Nephron (organoid): ENCODE data around the gene NCK2.

Source experiments
- H3K27ac Mint-ChIP-seq, 3 experiments: 2 replicates each; pipeline ENCODE4 v1.8.0; 2020; ENCODE audit warnings: mixed read lengths in 3 of 3, mild to moderate bottlenecking in 2 of 3, moderate library complexity in 1 of 3
- H3K27me3 Mint-ChIP-seq: 2 replicates; pipeline ENCODE4 v1.8.0; 2021; ENCODE audit warnings: low read depth, mild to moderate bottlenecking, moderate library complexity, mixed read lengths
- H3K36me3 Mint-ChIP-seq: 2 replicates; pipeline ENCODE4 v1.8.0; 2020; ENCODE audit warnings: low read depth, mixed read lengths
- H3K4me1 Mint-ChIP-seq: 2 replicates; pipeline ENCODE4 v1.8.0; 2020; ENCODE audit warnings: mixed read lengths
- H3K4me3 Mint-ChIP-seq, 3 experiments: 2 replicates each; pipeline ENCODE4 v1.8.0; 2020; ENCODE audit warnings: mild to moderate bottlenecking in 3 of 3, mixed read lengths in 3 of 3, moderate library complexity in 2 of 3
- H3K9me3 Mint-ChIP-seq: 2 replicates; pipeline ENCODE4 v1.8.0; 2020; ENCODE audit warnings: mixed read lengths
- TF ChIP-seq, protein P1 (sequence below), 3 experiments: fragments of 200-600 bp; sonication (generic); IDR thresholded peaks; one replicate each; pipeline ENCODE4 v1.5.0; 2021; ENCODE audit warnings: antibody characterized with exemption in 3 of 3; ENCODE audit not compliant: unreplicated experiment in 3 of 3

The NCK2 gene

GRCh38 chr2:105925390-105925789 lies 180.7 kb downstream of the NCK2 start:
- TF ChIP-seq, protein P1, sequence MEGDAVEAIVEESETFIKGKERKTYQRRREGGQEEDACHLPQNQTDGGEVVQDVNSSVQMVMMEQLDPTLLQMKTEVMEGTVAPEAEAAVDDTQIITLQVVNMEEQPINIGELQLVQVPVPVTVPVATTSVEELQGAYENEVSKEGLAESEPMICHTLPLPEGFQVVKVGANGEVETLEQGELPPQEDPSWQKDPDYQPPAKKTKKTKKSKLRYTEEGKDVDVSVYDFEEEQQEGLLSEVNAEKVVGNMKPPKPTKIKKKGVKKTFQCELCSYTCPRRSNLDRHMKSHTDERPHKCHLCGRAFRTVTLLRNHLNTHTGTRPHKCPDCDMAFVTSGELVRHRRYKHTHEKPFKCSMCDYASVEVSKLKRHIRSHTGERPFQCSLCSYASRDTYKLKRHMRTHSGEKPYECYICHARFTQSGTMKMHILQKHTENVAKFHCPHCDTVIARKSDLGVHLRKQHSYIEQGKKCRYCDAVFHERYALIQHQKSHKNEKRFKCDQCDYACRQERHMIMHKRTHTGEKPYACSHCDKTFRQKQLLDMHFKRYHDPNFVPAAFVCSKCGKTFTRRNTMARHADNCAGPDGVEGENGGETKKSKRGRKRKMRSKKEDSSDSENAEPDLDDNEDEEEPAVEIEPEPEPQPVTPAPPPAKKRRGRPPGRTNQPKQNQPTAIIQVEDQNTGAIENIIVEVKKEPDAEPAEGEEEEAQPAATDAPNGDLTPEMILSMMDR (IDR thresholded peaks at IDR 0.05; ENCODE audit: unreplicated experiment in 3 of 3) = no peak
- H3K4me1 Mint-ChIP-seq = peaks cover 31% of the 10 kb centered on the region
- no peak overlapping the region for H3K27ac Mint-ChIP-seq
- H3K36me3 Mint-ChIP-seq = no peaks in the 10 kb centered on the region
- H3K27me3 Mint-ChIP-seq = peaks cover 9% of the 10 kb centered on the region
- peaks cover 12% of the 10 kb centered on the region for H3K9me3 Mint-ChIP-seq
- no peak overlapping the region for H3K4me3 Mint-ChIP-seq

GRCh38 chr2:105926960-105927678 lies 182.4 kb downstream of the NCK2 start:
- Mint-ChIP-seq H3K36me3 (no peaks in the 10 kb centered on the region), H3K27me3 (peaks cover 9% of the 10 kb centered on the region), H3K27ac (no peak overlapping the region), H3K4me3 (no peak overlapping the region), H3K9me3 (peaks cover 2% of the 10 kb centered on the region), H3K4me1 (peaks cover 31% of the 10 kb centered on the region)
- TF ChIP-seq, protein P1 (IDR thresholded peaks at IDR 0.05; ENCODE audit: unreplicated experiment in 3 of 3) = no peak

- TF ChIP-seq, protein P1 (IDR thresholded peaks at IDR 0.05; ENCODE audit: unreplicated experiment in 3 of 3) = no peak
- Mint-ChIP-seq H3K4me1 (peaks cover 27% of the 10 kb centered on the region), H3K36me3 (no peaks in the 10 kb centered on the region), H3K27ac (no peak overlapping the region), H3K27me3 (peaks cover 9% of the 10 kb centered on the region), H3K9me3 (no peaks in the 10 kb centered on the region), H3K4me3 (no peak overlapping the region)
These were observed 183.4 kb downstream of the NCK2 start for GRCh38 chr2:105928086-105928485.

DNA sequence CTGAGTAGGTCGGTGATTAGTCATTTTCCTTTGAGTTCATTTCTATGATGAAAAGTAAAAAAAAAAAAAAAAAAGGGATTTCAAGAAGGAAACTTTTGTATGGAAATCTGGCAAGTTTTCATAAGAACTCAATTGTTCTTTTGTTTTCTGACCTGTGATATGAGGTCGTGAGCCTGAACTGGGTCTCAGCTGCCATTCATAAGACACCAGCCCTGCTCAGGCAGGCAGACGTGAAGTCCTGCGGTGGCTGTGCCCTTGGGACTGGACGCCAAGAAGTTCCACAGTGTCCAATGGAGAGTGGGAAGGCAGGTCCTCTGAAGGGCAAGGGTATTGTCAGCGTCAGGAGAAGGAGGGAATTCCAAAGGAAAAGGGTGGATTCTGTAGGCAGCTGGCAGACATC lies 183.9 kb downstream of the NCK2 start:
- peaks cover 9% of the 10 kb centered on the region for H3K27me3 Mint-ChIP-seq
- no peak overlapping the region for H3K27ac Mint-ChIP-seq
- no peak overlapping the region for H3K4me3 Mint-ChIP-seq
- TF ChIP-seq, protein P1 (IDR thresholded peaks at IDR 0.05; ENCODE audit: unreplicated experiment in 3 of 3) = no peak
- no peaks in the 10 kb centered on the region for H3K9me3 Mint-ChIP-seq
- H3K4me1 Mint-ChIP-seq = peaks cover 26% of the 10 kb centered on the region
- no peaks in the 10 kb centered on the region for H3K36me3 Mint-ChIP-seq

DNA sequence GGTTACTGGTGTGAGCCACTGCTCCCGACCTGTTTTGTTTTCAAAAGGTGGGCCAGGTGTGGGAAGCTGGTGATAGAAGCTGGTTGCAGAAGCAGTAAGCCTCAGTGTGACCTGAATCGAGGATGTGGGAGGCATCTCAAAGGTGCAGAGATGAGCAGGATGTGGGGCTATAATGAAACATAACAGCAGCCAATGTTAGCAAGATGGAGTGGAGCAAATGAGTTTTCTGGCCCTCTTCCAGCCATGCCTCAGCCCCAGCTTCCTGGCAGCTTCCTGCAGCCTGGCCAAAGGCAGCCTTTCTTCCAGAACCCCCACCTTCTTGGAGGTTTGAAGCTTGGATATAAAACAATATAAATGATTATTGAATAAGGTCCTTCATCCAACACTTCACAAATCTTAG lies 184.8 kb downstream of the NCK2 start:
- Mint-ChIP-seq H3K4me1 (peaks cover 20% of the 10 kb centered on the region), H3K9me3 (no peaks in the 10 kb centered on the region), H3K27me3 (peaks cover 5% of the 10 kb centered on the region), H3K36me3 (no peaks in the 10 kb centered on the region), H3K27ac (no peak overlapping the region), H3K4me3 (no peak overlapping the region)
- TF ChIP-seq, protein P1 (IDR thresholded peaks at IDR 0.05; ENCODE audit: unreplicated experiment in 3 of 3) = no peak

DNA sequence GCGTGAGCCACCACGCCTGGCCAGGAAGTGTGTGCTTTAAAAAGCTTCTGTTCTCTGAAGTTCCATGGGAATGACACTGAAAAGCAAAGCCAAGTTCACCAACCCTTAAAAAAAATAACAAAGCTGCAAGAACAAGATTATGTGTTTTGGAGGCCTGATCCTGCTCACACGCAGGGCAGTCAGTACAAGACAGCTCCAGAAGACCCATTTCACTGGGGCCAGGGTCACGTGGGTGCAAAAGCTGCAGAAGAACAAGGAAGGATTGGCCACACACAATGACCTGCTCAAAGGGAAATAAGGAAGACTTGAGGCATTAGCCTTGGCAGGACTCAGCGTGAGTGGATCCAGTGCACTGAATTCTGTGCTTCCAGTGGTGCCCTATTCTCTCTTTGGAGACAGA lies 187.9 kb downstream of the NCK2 start:
- Mint-ChIP-seq H3K27ac (no peak overlapping the region), H3K4me3 (no peak overlapping the region), H3K4me1 (peaks cover 11% of the 10 kb centered on the region), H3K9me3 (no peaks in the 10 kb centered on the region), H3K36me3 (no peaks in the 10 kb centered on the region), H3K27me3 (peaks cover 4% of the 10 kb centered on the region)
- TF ChIP-seq, protein P1 (IDR thresholded peaks at IDR 0.05; ENCODE audit: unreplicated experiment in 3 of 3) = no peak
